Peyer's patch (tissue), 4 donors: ENCODE measurements around the gene HP.

ENCODE experiments used
- POLR2A ChIP-seq, 2 donors: fragments of 450-650 bp; IDR thresholded peaks; one replicate each; pipeline ENCODE4 v1.5.1; 2017; ENCODE audit warnings: antibody characterized with exemption in 2 of 2, mild to moderate bottlenecking in 2 of 2, moderate library complexity in 2 of 2
- TF ChIP-seq, protein P1 (sequence below), 6 experiments: fragments of 450-650 bp in 4 of 6; fragments of 200-600 bp in 2 of 6; sonication (generic) in 1 of 6; IDR thresholded peaks; one replicate each; pipeline ENCODE4 v1.5.1; 2017 to 2019; ENCODE audit warnings: antibody characterized with exemption in 6 of 6, mild to moderate bottlenecking in 3 of 6, moderate library complexity in 1 of 6

DNA sequence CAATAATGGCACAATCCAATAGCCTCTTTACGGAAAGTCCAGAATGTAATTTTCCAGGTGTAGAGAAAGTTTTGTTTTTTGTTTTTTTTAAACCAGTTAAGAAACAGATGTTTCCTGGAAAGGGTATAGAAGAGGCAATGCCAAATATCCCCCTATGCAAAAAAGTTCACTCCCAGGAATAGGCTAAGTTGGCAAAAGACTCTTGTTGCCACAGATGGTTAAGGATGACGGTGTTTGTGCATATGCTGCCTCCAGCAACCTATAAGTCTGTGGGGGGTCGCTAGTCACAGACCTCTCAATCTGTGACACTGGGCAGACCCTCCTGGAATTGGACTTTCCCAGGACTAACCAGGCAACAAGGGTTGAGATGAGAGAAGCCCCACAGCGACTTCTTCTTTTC is 20.9 kb upstream of the HP start:
- no peak for TF ChIP-seq POLR2A (IDR thresholded peaks at IDR 0.05)
- TF ChIP-seq, protein P1, sequence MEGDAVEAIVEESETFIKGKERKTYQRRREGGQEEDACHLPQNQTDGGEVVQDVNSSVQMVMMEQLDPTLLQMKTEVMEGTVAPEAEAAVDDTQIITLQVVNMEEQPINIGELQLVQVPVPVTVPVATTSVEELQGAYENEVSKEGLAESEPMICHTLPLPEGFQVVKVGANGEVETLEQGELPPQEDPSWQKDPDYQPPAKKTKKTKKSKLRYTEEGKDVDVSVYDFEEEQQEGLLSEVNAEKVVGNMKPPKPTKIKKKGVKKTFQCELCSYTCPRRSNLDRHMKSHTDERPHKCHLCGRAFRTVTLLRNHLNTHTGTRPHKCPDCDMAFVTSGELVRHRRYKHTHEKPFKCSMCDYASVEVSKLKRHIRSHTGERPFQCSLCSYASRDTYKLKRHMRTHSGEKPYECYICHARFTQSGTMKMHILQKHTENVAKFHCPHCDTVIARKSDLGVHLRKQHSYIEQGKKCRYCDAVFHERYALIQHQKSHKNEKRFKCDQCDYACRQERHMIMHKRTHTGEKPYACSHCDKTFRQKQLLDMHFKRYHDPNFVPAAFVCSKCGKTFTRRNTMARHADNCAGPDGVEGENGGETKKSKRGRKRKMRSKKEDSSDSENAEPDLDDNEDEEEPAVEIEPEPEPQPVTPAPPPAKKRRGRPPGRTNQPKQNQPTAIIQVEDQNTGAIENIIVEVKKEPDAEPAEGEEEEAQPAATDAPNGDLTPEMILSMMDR (IDR thresholded peaks at IDR 0.05), result no peak
